GM12801 (cell line): ENCODE data around the gene AKR1C2.

Experiments used
- CTCF ChIP-seq: IDR thresholded peaks from one replicate; pipeline ENCODE4 v1.5.1; 2011; ENCODE audit warnings: control low read depth; ENCODE audit not compliant: insufficient read length; ENCODE audit errors: extremely low read depth

Gene AKR1C2

GRCh38 chr10:4947635-4948596, 55.7 kb downstream of the AKR1C2 start:
- no peak for TF ChIP-seq CTCF

- no peak for TF ChIP-seq CTCF
Observed at GRCh38 chr10:4947039-4947634, 56.5 kb downstream of the AKR1C2 start.

GRCh38 chr10:4945766-4946717, 57.6 kb downstream of the AKR1C2 start:
- no peak for TF ChIP-seq CTCF

GRCh38 chr10:4944841-4945240, 58.8 kb downstream of the AKR1C2 start:
- TF ChIP-seq CTCF: no peak

GRCh38 chr10:4943821-4944220, 59.8 kb downstream of the AKR1C2 start:
- TF ChIP-seq CTCF: no peak

- no peak for TF ChIP-seq CTCF
Observed at GRCh38 chr10:4941540-4942330, 61.9 kb downstream of the AKR1C2 start.
